HK-2 (cell line): ENCODE results near the gene LINGO4.
"Not testable (repeated sequence)": the region's sequence is repeated elsewhere in the genome, so short reads cannot be mapped to it uniquely, and the experiment has no call there.

Experiments used
- DNase-seq: peaks from one replicate; pipeline ENCODE4 v3.0.0-alpha.2; 2018; ENCODE audit not compliant: unreplicated experiment

LINGO4 gene

DNA sequence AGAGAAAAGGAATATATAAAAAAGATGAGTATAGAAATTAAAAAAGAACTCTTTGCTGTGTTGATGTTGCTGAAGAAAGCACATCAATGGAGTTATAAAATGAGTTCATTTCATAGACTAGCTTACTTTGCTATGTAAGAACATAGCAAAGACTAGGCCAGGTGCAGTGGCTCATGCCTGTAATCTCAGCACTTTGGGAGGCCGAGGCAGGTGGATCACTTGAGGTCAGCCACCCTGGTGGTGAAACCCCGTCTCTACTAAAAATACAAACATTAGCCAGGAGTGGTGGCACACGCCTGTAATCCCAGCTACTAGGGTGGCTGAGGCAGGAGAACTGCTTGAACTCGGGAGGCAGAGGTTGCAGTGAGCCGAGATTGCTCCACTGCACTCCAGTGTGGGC, 23.2 kb downstream of the LINGO4 start:
- DNase-seq = not testable (repeated sequence)

- DNase-seq = not testable (repeated sequence)
These were observed 24.5 kb downstream of the LINGO4 start for GRCh38 chr1:151780736-151781135.

DNA sequence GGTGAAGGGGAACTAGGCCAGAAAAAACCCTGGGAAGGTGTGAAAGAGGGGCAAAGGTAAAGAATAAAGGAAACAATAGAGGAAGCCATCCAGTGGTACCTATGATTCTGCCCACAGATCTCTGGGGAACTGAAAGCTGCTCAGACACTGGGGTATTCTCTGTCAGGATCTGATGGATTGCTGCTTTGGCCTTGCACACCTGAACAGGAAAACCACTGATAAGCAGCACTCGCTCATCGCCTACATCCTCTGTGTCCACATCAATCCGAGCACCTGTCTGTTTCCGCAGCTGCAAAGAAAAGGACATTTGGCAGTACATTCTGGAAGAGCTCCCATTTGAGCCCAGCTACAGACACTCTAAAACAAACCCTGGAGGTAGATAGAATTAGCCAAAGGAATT, 25.4 kb downstream of the LINGO4 start:
- no peak for DNase-seq

- no peak for DNase-seq
These were observed 27.9 kb downstream of the LINGO4 start for GRCh38 chr1:151777317-151777716.

GRCh38 chr1:151776665-151777062, 28.6 kb downstream of the LINGO4 start:
- DNase-seq = no peak

GRCh38 chr1:151775894-151776664, 29.1 kb downstream of the LINGO4 start:
- DNase-seq = no peak

GRCh38 chr1:151774256-151774922, 30.8 kb downstream of the LINGO4 start:
- no peak for DNase-seq

DNA sequence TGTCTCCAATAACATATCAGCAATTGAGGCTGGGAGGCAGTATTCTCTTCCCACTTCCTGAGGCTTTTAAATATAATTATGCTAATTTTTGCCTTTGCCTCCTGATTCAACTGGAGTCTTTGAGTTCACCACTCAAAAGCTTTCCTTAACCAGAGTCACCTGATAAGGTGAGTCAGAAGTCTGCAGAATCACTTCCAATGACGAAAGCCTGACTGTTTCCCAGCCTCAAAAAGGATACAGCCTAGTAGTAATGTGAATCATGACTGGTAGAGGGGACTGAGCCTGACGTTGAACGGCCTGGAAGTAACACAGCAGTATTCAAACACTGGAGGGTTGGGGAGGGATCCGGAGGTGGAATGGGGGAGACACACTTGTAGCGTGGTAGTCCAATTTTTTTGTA, 31.5 kb downstream of the LINGO4 start:
- peak; percentile 49 for DNase-seq

DNA sequence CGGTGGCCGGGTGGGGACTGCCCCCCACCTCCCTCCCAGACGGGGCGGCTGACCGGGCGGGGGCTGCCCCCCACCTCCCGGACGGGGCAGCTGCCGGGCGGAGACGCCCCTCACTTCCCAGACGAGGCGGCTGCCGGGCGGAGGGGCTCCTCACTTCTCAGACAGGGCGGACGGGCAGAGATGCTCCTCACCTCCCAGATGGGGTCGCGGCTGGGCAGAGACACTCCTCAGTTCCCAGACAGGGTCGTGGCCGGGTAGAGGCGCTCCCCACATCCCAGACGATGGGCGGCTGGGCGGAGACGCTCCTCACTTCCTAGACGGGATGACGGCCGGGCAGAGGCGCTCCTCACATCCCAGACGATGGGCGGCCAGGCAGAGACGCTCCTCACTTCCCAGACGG, 35.9 kb downstream of the LINGO4 start:
- DNase-seq = not testable (repeated sequence)

DNA sequence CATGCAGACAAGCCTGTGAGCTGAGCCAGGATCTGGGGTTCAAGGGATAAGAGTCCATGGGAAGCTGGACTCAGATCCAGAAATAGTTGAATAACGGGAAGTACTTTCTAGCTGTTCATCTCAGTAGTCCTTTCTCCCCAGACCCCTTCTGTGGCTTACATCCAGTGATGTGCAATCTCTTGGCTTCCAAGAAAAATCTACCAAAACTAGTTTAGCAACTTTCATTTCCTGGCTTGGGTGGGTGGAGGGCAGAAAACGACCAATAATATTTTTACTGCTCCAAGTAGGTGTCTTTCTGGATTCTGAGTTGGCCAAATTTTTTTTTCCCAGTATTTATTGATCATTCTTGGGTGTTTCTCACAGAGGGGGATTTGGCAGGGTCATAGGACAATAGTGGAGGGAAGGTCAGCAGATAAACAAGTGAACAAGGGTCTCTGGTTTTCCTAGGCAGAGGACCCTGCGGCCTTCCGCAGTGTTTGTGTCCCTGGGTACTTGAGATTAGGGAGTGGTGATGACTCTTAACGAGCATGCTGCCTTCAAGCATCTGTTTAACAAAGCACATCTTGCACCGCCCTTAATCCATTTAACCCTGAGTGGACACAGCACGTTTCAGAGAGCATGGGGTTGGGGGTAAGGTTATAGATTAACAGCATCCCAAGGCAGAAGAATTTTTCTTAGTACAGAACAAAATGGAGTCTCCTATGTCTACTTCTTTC, 36.7 kb downstream of the LINGO4 start:
- DNase-seq = not testable (repeated sequence)

DNA sequence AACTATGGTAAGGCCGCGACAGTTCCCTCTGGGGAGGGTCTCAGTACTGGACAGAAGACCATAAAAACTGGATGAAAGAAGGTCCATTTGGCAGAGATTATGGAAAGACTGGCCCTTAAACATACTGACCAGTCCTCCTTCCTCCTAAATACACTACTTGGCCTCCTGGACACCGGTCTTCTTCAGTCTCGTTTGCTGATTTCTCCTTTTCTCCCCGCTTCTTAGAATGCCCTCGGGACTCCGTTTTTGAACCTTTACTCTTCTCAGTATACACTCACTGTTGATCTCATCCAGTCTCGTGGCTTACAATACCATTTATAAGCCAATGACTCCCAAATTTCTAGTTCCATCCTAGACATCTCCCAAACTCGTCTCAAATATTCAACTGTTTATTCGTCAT, 41.2 kb downstream of the LINGO4 start:
- no peak for DNase-seq

- peak; percentile 83 for DNase-seq
These were observed 42.0 kb downstream of the LINGO4 start, which contains the start of gene MRPL9 for GRCh38 chr1:151762941-151763921. Gene MRPL9, minus strand, starts transcription at chr1:151763496. Its CDS starts 17 bp downstream, at chr1:151763479.

DNA sequence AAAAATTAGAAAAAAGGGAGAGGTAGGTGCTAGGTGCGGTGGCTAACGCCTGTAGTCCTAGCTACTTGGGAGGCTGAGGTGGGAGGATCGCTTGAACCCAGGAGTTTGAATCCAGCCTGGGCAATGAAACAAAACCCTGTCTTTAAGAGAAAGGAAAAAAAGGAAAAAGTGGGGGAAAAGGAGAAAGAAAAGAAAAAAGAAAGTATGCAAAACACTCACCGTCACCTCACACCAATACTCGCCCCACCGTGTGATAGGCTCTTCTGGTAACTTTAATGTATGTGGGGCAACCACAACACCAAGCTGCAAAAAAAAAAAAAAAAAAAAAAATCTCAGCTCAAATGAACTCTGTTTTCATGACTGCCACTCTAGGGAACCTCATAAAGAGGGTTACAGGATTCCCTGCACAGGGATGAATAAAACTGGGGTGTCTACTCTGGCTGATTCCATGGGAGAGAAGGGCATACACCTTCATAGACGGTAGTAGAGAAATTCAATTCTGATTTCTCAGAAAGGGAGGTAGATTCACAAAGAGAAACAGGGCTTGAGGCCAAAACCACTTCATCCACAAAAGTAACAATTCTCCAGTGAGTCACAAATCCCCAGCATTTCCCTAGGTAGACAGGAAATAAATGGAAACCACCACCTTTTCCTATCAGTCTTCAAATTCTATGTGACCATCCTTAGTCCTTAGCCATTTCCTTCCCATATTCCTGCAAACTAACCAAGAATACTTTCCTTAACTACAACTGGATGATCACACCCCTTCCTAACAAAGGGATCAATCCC, 44.4 kb downstream of the LINGO4 start:
- DNase-seq = no peak

GRCh38 chr1:151759241-151759640, 46.0 kb downstream of the LINGO4 start:
- no peak for DNase-seq

DNA sequence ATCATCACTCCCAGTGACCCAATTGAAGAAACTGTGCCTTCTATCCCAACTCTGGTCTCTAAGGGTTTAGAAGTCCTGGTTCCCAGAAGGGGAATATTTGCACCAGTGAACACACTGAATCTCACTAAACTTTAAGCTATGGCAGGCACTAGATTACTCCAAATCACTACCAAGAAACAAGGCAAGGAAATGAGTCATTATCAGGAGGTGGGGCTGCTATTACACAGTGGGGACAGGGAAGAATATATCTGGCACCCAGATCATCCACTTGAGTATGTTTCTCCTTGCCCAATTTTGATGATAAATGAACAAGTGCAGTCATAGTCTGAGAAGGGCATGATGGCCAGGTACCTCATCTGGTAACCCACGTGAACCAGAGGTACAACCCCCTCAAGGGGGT, 48.9 kb downstream of the LINGO4 start:
- DNase-seq = no peak
